GM23338 (cell line): ENCODE data around the gene TOM1L2. TPM values are rescaled to one million over a fixed set of nuclear protein-coding genes. Genes with fewer than 3 reads are reported as not detected.

ENCODE experiments used
- ATAC-seq: fragments of 200-7000 bp; cut with Tn5 transposase; 3 replicates; pipeline ENCODE4 v1.9.1; 2020
- DNase-seq: peaks from one replicate; pipeline ENCODE4 v3.0.0-alpha.2; 2015; ENCODE audit warnings: low spot score
- H2AFZ ChIP-seq: fragments of 200-600 bp; sonication (generic); 2 replicates; pipeline ENCODE4 v1.8.0; 2016; ENCODE audit warnings: antibody characterized with exemption, mild to moderate bottlenecking, moderate library complexity
- H3F3A ChIP-seq: fragments of 200-600 bp; sonication (generic); replicated peaks from 2 replicates; pipeline ENCODE4 v1.8.0; 2017; ENCODE audit warnings: antibody characterized with exemption, mixed run types, low read depth
- H3K27ac ChIP-seq: fragments of 200-600 bp; sonication (generic); 2 replicates; pipeline ENCODE4 v1.6.1; 2016; ENCODE audit warnings: low read depth
- H3K27me3 ChIP-seq: fragments of 200-600 bp; sonication (generic); 2 replicates; pipeline ENCODE4 v1.8.0; 2016; ENCODE audit warnings: mild to moderate bottlenecking, mixed run types, moderate library complexity; ENCODE audit not compliant: insufficient read depth
- H3K36me3 ChIP-seq: fragments of 200-600 bp; sonication (generic); 2 replicates; pipeline ENCODE4 v1.8.0; 2016; ENCODE audit warnings: mild to moderate bottlenecking; ENCODE audit not compliant: insufficient read depth
- H3K4me1 ChIP-seq: fragments of 200-600 bp; sonication (generic); 2 replicates; pipeline ENCODE4 v1.8.0; 2016; ENCODE audit warnings: mild to moderate bottlenecking, moderate library complexity; ENCODE audit not compliant: insufficient read depth
- H3K4me2 ChIP-seq: fragments of 200-600 bp; sonication (generic); 2 replicates; pipeline ENCODE4 v1.7.1; 2017; ENCODE audit warnings: mixed run types
- H3K4me3 ChIP-seq: fragments of 200-600 bp; sonication (generic); 2 replicates; pipeline ENCODE4 v1.6.1; 2016; ENCODE audit warnings: mixed run types
- H3K79me2 ChIP-seq: fragments of 200-600 bp; sonication (generic); replicated peaks from 2 replicates; pipeline ENCODE4 v1.8.0; 2017; ENCODE audit warnings: mild to moderate bottlenecking; ENCODE audit not compliant: insufficient read depth
- H3K9me2 ChIP-seq: fragments of 200-600 bp; sonication (generic); 2 replicates; pipeline ENCODE4 v1.8.0; 2017; ENCODE audit not compliant: insufficient read depth
- H4K20me1 ChIP-seq: fragments of 200-600 bp; sonication (generic); replicated peaks from 2 replicates; pipeline ENCODE4 v1.8.0; 2017; ENCODE audit warnings: mild to moderate bottlenecking; ENCODE audit not compliant: insufficient read depth
- H3K27ac Mint-ChIP-seq: 2 replicates; pipeline ENCODE4 v1.8.0; 2020; ENCODE audit warnings: inconsistent platforms, mild to moderate bottlenecking, moderate library complexity, mixed read lengths
- H3K27me3 Mint-ChIP-seq: 3 replicates; pipeline ENCODE4 v1.8.0; 2022; ENCODE audit warnings: low read depth, mild to moderate bottlenecking, moderate library complexity, mixed read lengths, inconsistent platforms; ENCODE audit not compliant: insufficient read depth, poor library complexity
- H3K36me3 Mint-ChIP-seq: 3 replicates; pipeline ENCODE4 v1.8.0; 2021; ENCODE audit warnings: low read depth, mild to moderate bottlenecking, inconsistent platforms, moderate library complexity, mixed read lengths
- H3K4me1 Mint-ChIP-seq: 3 replicates; pipeline ENCODE4 v1.8.0; 2020; ENCODE audit warnings: mild to moderate bottlenecking, inconsistent platforms, mixed read lengths
- H3K4me3 Mint-ChIP-seq: 3 replicates; pipeline ENCODE4 v1.8.0; 2021; ENCODE audit warnings: moderate library complexity, mild to moderate bottlenecking, inconsistent platforms, mixed read lengths
- H3K9me3 Mint-ChIP-seq: 3 replicates; pipeline ENCODE4 v1.8.0; 2020; ENCODE audit warnings: moderate library complexity, mild to moderate bottlenecking, inconsistent platforms, mixed read lengths
- CREB1 ChIP-seq: fragments of 250-450 bp; sonication (Bioruptor Pico); IDR thresholded peaks from 2 replicates; pipeline ENCODE4 v1.5.0; 2020; ENCODE audit warnings: low read depth, mild to moderate bottlenecking, moderate library complexity
- CTCF ChIP-seq, 2 experiments: fragments of 200-600 bp in 1 of 2; sonication (generic) in 1 of 2; conservative IDR thresholded peaks; 2 replicates each; pipeline versions ENCODE4 v1.5.1 to v1.6.1; 2016 to 2017; ENCODE audit warnings: antibody characterized with exemption in 2 of 2, low read depth in 2 of 2, mild to moderate bottlenecking in 2 of 2, moderate library complexity in 1 of 2
- EZH2 ChIP-seq: fragments of 200-600 bp; sonication (generic); IDR thresholded peaks from one replicate; pipeline ENCODE4 v1.8.0; 2017; ENCODE audit warnings: antibody characterized with exemption, mild to moderate bottlenecking, low read depth; ENCODE audit not compliant: unreplicated experiment
- EZH2phosphoT487 ChIP-seq: fragments of 200-600 bp; sonication (generic); IDR thresholded peaks from one replicate; pipeline ENCODE4 v1.8.1; 2018; ENCODE audit warnings: antibody characterized with exemption; ENCODE audit not compliant: unreplicated experiment
- POLR2AphosphoS5 ChIP-seq: IDR thresholded peaks from 2 replicates; pipeline ENCODE4 v1.6.1; 2016; ENCODE audit warnings: antibody characterized with exemption, low read depth
- STAT1 ChIP-seq: IDR thresholded peaks from one replicate; pipeline ENCODE4 v1.6.1; 2016; ENCODE audit warnings: antibody characterized with exemption; ENCODE audit not compliant: unreplicated experiment
- ZNF114 ChIP-seq: fragments of 250-450 bp; sonication (Bioruptor Pico); IDR thresholded peaks from 2 replicates; pipeline ENCODE4 v1.5.0; 2020; ENCODE audit warnings: mild to moderate bottlenecking, moderate library complexity
- polyA plus RNA-seq: library from polyadenylated mRNA; unstranded; fragments of >200 nt; fragmentation: Nextera tagmentation; extraction: Ambion mirVana; gene quantifications from 2 replicates; pipeline ENCODE4 v1.2.1, GENCODE V29; 2016
- total RNA-seq: library from RNA; depleted of rRNA; stranded (reverse); fragments of >200 nt; shearing (Covaris generic); gene quantifications from 2 replicates; pipeline ENCODE4 v1.2.3, GENCODE V29; 2014

TOM1L2 gene
- total and polyA plus RNA-seq, 2 experiments from 2014 or later = 3.3 TPM

GRCh38 chr17:17860766-17861107 is 111.5 kb downstream of the TOM1L2 start:
- no peaks in the 10 kb centered on the region for H3F3A ChIP-seq
- H3K4me3 Mint-ChIP-seq = no peak overlapping the region
- H4K20me1 ChIP-seq = no peaks in the 10 kb centered on the region
- no peak overlapping the region for H3K27ac ChIP-seq
- H3K4me3 ChIP-seq = no peak overlapping the region
- H3K36me3 Mint-ChIP-seq = no peaks in the 10 kb centered on the region
- no peak for DNase-seq
- peaks cover 7% of the 10 kb centered on the region for H3K27me3 Mint-ChIP-seq
- peak; percentile 26 for ATAC-seq
- H3K27me3 ChIP-seq = no peaks in the 10 kb centered on the region
- H2AFZ ChIP-seq = no peak overlapping the region
- no peak for TF ChIP-seq STAT1
- TF ChIP-seq CTCF (conservative IDR thresholded peaks at IDR 0.05; ENCODE audit: low read depth in 2 of 2) = 0 out of 4 replicates have a peak, but pooled peaks of 1 of the 2 experiments have one; percentile 5
- TF ChIP-seq ZNF114 (CRISPR knock-in tag) = no peak
- TF ChIP-seq EZH2phosphoT487 = no peak
- H3K9me2 ChIP-seq = no peaks in the 10 kb centered on the region
- no peaks in the 10 kb centered on the region for H3K9me3 Mint-ChIP-seq
- peaks cover 12% of the 10 kb centered on the region for H3K4me1 Mint-ChIP-seq
- H3K36me3 ChIP-seq = no peaks in the 10 kb centered on the region
- peaks cover 4% of the 10 kb centered on the region; the same call in 1 of the 2 replicates for H3K4me1 ChIP-seq
- H3K4me2 ChIP-seq = 0 out of 2 replicates have a peak overlapping the region, but pooled peaks have one; percentile 51
- H3K27ac Mint-ChIP-seq = no peak overlapping the region
- H3K79me2 ChIP-seq = no peaks in the 10 kb centered on the region

- Histone ChIP-seq H4K20me1 (no peaks in the 10 kb centered on the region), H3K4me3 (no peak overlapping the region), H3K9me2 (no peaks in the 10 kb centered on the region), H3K79me2 (no peaks in the 10 kb centered on the region), H3K27ac (no peak overlapping the region), H3F3A (no peaks in the 10 kb centered on the region), H3K4me2 (peak overlapping the region; percentile 51; the same call in 1 of the 2 replicates), H3K27me3 (no peaks in the 10 kb centered on the region), H3K36me3 (no peaks in the 10 kb centered on the region), H3K4me1 (peaks cover 4% of the 10 kb centered on the region; the same call in 1 of the 2 replicates), H2AFZ (no peak overlapping the region)
- no peak overlapping the region for H3K4me3 Mint-ChIP-seq
- peaks cover 8% of the 10 kb centered on the region for H3K27me3 Mint-ChIP-seq
- ATAC-seq = peak; percentile 94
- no peaks in the 10 kb centered on the region for H3K9me3 Mint-ChIP-seq
- H3K4me1 Mint-ChIP-seq = peaks cover 12% of the 10 kb centered on the region
- H3K27ac Mint-ChIP-seq = no peak overlapping the region
- no peak for TF ChIP-seq ZNF114 (CRISPR knock-in tag)
- TF ChIP-seq CTCF (conservative IDR thresholded peaks at IDR 0.05; ENCODE audit: low read depth in 2 of 2) = peak; percentile 94 to 98
- no peak for TF ChIP-seq EZH2phosphoT487
- TF ChIP-seq POLR2AphosphoS5 = no peak
- no peak for TF ChIP-seq CREB1 (CRISPR knock-in tag)
- TF ChIP-seq EZH2 = no peak
- H3K36me3 Mint-ChIP-seq = no peaks in the 10 kb centered on the region
- peak; percentile 79 for DNase-seq
These were observed 112.1 kb downstream of the TOM1L2 start for GRCh38 chr17:17859909-17860765.
